Smooth muscle cell (in vitro differentiated cells): Measurements from ENCODE around the gene GNAS. TPM values are rescaled to one million over a fixed set of nuclear protein-coding genes. Genes with fewer than 3 reads are reported as not detected.

Experiments used
- DNase-seq: peaks from one replicate; lab custom pipeline; 2025; ENCODE audit not compliant: unreplicated experiment; lab: John Stamatoyannopoulos, UW
- H2AFZ ChIP-seq: fragments of 200-600 bp; sonication (generic); 2 replicates; pipeline ENCODE4 v1.6.0; 2016; ENCODE audit warnings: antibody characterized with exemption, low read depth, mild to moderate bottlenecking
- H3F3A ChIP-seq: fragments of 200-600 bp; sonication (generic); 2 replicates; pipeline ENCODE4 v1.6.0; 2017; ENCODE audit warnings: antibody characterized with exemption, low read depth
- H3K27ac ChIP-seq: fragments of 200-600 bp; sonication (generic); 2 replicates; pipeline ENCODE4 v1.5.1; 2016; ENCODE audit warnings: low read depth, mild to moderate bottlenecking
- H3K27me3 ChIP-seq: fragments of 200-600 bp; sonication (generic); 2 replicates; pipeline ENCODE4 v1.6.1; 2016; ENCODE audit warnings: low read depth, mild to moderate bottlenecking
- H3K36me3 ChIP-seq: fragments of 200-600 bp; sonication (generic); 2 replicates; pipeline ENCODE4 v1.5.1; 2016; ENCODE audit warnings: low read depth
- H3K4me1 ChIP-seq: fragments of 200-600 bp; sonication (generic); 2 replicates; pipeline ENCODE4 v1.5.1; 2016; ENCODE audit warnings: low read depth
- H3K4me2 ChIP-seq: fragments of 200-600 bp; sonication (generic); 2 replicates; pipeline ENCODE4 v1.6.0; 2016; ENCODE audit warnings: mild to moderate bottlenecking
- H3K4me3 ChIP-seq: fragments of 200-600 bp; sonication (generic); 2 replicates; pipeline ENCODE4 v1.5.1; 2016; ENCODE audit warnings: mild to moderate bottlenecking
- H3K79me2 ChIP-seq: fragments of 200-600 bp; sonication (generic); 2 replicates; pipeline ENCODE4 v1.6.0; 2016; ENCODE audit warnings: low read depth, mild to moderate bottlenecking
- H3K9ac ChIP-seq: fragments of 200-600 bp; sonication (generic); 2 replicates; pipeline ENCODE4 v1.6.0; 2016; ENCODE audit warnings: low read depth
- H3K9me3 ChIP-seq: fragments of 200-600 bp; sonication (generic); replicated peaks from 2 replicates; pipeline ENCODE4 v1.5.1; 2016; ENCODE audit warnings: low read depth
- H4K20me1 ChIP-seq: fragments of 200-600 bp; sonication (generic); 2 replicates; pipeline ENCODE4 v1.6.0; 2016; ENCODE audit warnings: low read depth
- CTCF ChIP-seq: fragments of 200-600 bp; sonication (generic); IDR thresholded peaks from 2 replicates; pipeline ENCODE4 v1.5.1; 2017; ENCODE audit warnings: borderline replicate concordance, mild to moderate bottlenecking, antibody characterized with exemption; ENCODE audit not compliant: insufficient read depth, poor library complexity, severe bottlenecking
- WGBS: methylation state at CpG from one replicate; pipeline ENCODE4 v1.1.7; 2016; ENCODE audit warnings: low lambda C conversion rate; 5-methylcytosine and 5-hydroxymethylcytosine counted together
- polyA plus RNA-seq: library from polyadenylated mRNA; unstranded; fragments of >200 nt; fragmentation: Nextera tagmentation; extraction: Ambion mirVana; gene quantifications from 2 replicates; pipeline ENCODE4 v1.2.1, GENCODE V29; 2016
- total RNA-seq: library from RNA; depleted of rRNA; stranded (reverse); fragments of >200 nt; gene quantifications from 2 replicates; pipeline ENCODE4 v1.2.3, GENCODE V29; 2014

The GNAS gene
- total and polyA plus RNA-seq, 2 experiments from 2014 or later, result 1,240 to 1,914 TPM

- WGBS, result 85% methylated on average over 6 of the region's 6 CpGs
- Histone ChIP-seq H3K9ac (no peak overlapping the region), H3K27me3 (peaks cover 6% of the 10 kb centered on the region), H3F3A (no peaks in the 10 kb centered on the region), H3K4me3 (no peak overlapping the region), H3K36me3 (no peaks in the 10 kb centered on the region), H3K79me2 (no peaks in the 10 kb centered on the region), H2AFZ (no peak overlapping the region), H3K27ac (no peak overlapping the region), H3K4me1 (no peaks in the 10 kb centered on the region), H3K9me3 (no peaks in the 10 kb centered on the region), H4K20me1 (no peaks in the 10 kb centered on the region), H3K4me2 (no peak overlapping the region)
- TF ChIP-seq CTCF, result no peak
- no peak for DNase-seq
Observed at GRCh38 chr20:58918621-58919020, 66.1 kb downstream of the GNAS start.

GRCh38 chr20:58921564-58921963, 69.0 kb downstream of the GNAS start:
- Histone ChIP-seq H3K4me1 (no peaks in the 10 kb centered on the region), H3K4me3 (no peak overlapping the region), H3F3A (no peaks in the 10 kb centered on the region), H2AFZ (no peak overlapping the region), H3K79me2 (no peaks in the 10 kb centered on the region), H3K27me3 (peaks cover 6% of the 10 kb centered on the region), H3K9ac (no peak overlapping the region), H3K36me3 (no peaks in the 10 kb centered on the region), H3K9me3 (no peaks in the 10 kb centered on the region), H4K20me1 (no peaks in the 10 kb centered on the region), H3K27ac (no peak overlapping the region), H3K4me2 (no peak overlapping the region)
- 84% methylated on average over 6 of the region's 6 CpGs for WGBS
- no peak for DNase-seq
- TF ChIP-seq CTCF, result no peak

- peaks cover 6% of the 10 kb centered on the region for H3K27me3 ChIP-seq
- no peak overlapping the region for H3K9ac ChIP-seq
- H3F3A ChIP-seq, result no peaks in the 10 kb centered on the region
- no peaks in the 10 kb centered on the region for H3K79me2 ChIP-seq
- WGBS, result 86% methylated on average over 1 of the region's 1 CpG
- no peak overlapping the region for H2AFZ ChIP-seq
- H3K4me1 ChIP-seq, result no peaks in the 10 kb centered on the region
- TF ChIP-seq CTCF, result no peak
- no peaks in the 10 kb centered on the region for H3K9me3 ChIP-seq
- H4K20me1 ChIP-seq, result no peaks in the 10 kb centered on the region
- H3K4me2 ChIP-seq, result no peak overlapping the region
- no peaks in the 10 kb centered on the region for H3K36me3 ChIP-seq
- no peak overlapping the region for H3K27ac ChIP-seq
- H3K4me3 ChIP-seq, result no peak overlapping the region
- DNase-seq, result no peak
Observed at GRCh38 chr20:58922036-58922435, 69.5 kb downstream of the GNAS start.

- Histone ChIP-seq H3K4me3 (no peak overlapping the region), H4K20me1 (no peaks in the 10 kb centered on the region), H3K79me2 (no peaks in the 10 kb centered on the region), H3K27me3 (peaks cover 6% of the 10 kb centered on the region), H2AFZ (no peak overlapping the region), H3K27ac (no peak overlapping the region), H3K4me1 (no peaks in the 10 kb centered on the region), H3K9ac (no peak overlapping the region), H3K4me2 (no peak overlapping the region), H3F3A (no peaks in the 10 kb centered on the region), H3K9me3 (no peaks in the 10 kb centered on the region), H3K36me3 (no peaks in the 10 kb centered on the region)
- 72% methylated on average over 8 of the region's 8 CpGs for WGBS
- no peak for TF ChIP-seq CTCF
- DNase-seq, result no peak
Observed at GRCh38 chr20:58923117-58923712, 70.7 kb downstream of the GNAS start.
